CD4-positive, CD25-positive, alpha-beta regulatory T cell (primary cell): ENCODE data around the gene BFSP2. TPM values are rescaled to one million over a fixed set of nuclear protein-coding genes. Genes with fewer than 3 reads are reported as not detected.

Experiments
- ATAC-seq, 2 donors: fragments of 150-1000 bp; cut with Tn5 transposase; one replicate each; pipeline ENCODE4 v1.10.0; 2021; ENCODE audit warnings: low read depth in 2 of 2, moderate number of reproducible peaks in 2 of 2, moderate library complexity in 1 of 2
- DNase-seq, 3 donors: peaks; one replicate each; pipeline versions ENCODE4 v3.0.0 to v3.0.0-alpha.2; 2012 to 2022; ENCODE audit warnings: mixed read lengths in 1 of 3
- H3K27ac ChIP-seq: one replicate; pipeline ENCODE4 v1.7.0; 2013; ENCODE audit warnings: mild to moderate bottlenecking, low read length; ENCODE audit not compliant: insufficient read depth, poor library complexity, severe bottlenecking
- H3K27me3 ChIP-seq: one replicate; pipeline ENCODE4 v1.7.0; 2013; ENCODE audit warnings: low read length; ENCODE audit not compliant: control insufficient read depth, insufficient read depth
- H3K36me3 ChIP-seq: one replicate; pipeline ENCODE4 v1.7.0; 2013; ENCODE audit warnings: mild to moderate bottlenecking, low read length, moderate library complexity; ENCODE audit not compliant: control insufficient read depth, insufficient read depth
- H3K4me1 ChIP-seq: 2 replicates; pipeline ENCODE4 v1.7.0; 2013; ENCODE audit warnings: mild to moderate bottlenecking, low read length; ENCODE audit not compliant: insufficient read depth, control insufficient read depth, poor library complexity, severe bottlenecking
- H3K4me3 ChIP-seq: one replicate; pipeline ENCODE4 v1.7.0; 2013; ENCODE audit warnings: low read depth, mild to moderate bottlenecking, low read length, moderate library complexity
- H3K9me3 ChIP-seq, 2 experiments: 1 replicate in 1 of 2; 2 replicates in 1 of 2; pipeline ENCODE4 v1.7.0; 2013; ENCODE audit warnings: low read length in 2 of 2, mild to moderate bottlenecking in 1 of 2, moderate library complexity in 1 of 2; ENCODE audit not compliant: control insufficient read depth in 2 of 2
- H3K27ac Mint-ChIP-seq, 3 donors: one replicate each; pipeline ENCODE4 v1.8.0; 2020 to 2022; ENCODE audit warnings: mild to moderate bottlenecking in 3 of 3, mixed read lengths in 3 of 3, moderate library complexity in 2 of 3
- H3K27me3 Mint-ChIP-seq: one replicate; pipeline ENCODE4 v1.8.0; 2022; ENCODE audit warnings: mild to moderate bottlenecking, mixed read lengths
- H3K36me3 Mint-ChIP-seq: one replicate; pipeline ENCODE4 v1.8.0; 2020; ENCODE audit warnings: mixed read lengths
- H3K4me1 Mint-ChIP-seq, 4 donors: one replicate each; pipeline ENCODE4 v1.8.0; 2020 to 2022; ENCODE audit warnings: mixed read lengths in 4 of 4, mild to moderate bottlenecking in 1 of 4
- H3K4me3 Mint-ChIP-seq, 4 donors: one replicate each; pipeline ENCODE4 v1.8.0; 2020 to 2022; ENCODE audit warnings: mild to moderate bottlenecking in 4 of 4, mixed read lengths in 4 of 4, moderate library complexity in 3 of 4
- H3K9me3 Mint-ChIP-seq, 7 donors: one replicate each; pipeline ENCODE4 v1.8.0; 2020 to 2022; ENCODE audit warnings: mixed read lengths in 7 of 7, mild to moderate bottlenecking in 3 of 7, moderate library complexity in 2 of 7
- polyA plus RNA-seq, 4 donors: library from polyadenylated mRNA; unstranded; fragments of 300-500 nt; fragmentation: Illumina TruSeq; gene quantifications; one replicate each; pipeline ENCODE4 v1.2.3, GENCODE V29; 2021
- total RNA-seq: library from RNA; stranded (reverse); gene quantifications from one replicate; pipeline ENCODE4 v1.2.3, GENCODE V29; 2022

BFSP2 gene
- total and polyA plus RNA-seq, 5 donors from 2014 or later, result 6.6 to 41.1 (median 20.4) TPM

GRCh38 chr3:133384331-133385027 is 15.4 kb upstream of the BFSP2 start:
- ATAC-seq (no peak), DNase-seq (peak in 1 of 3 donors; percentile 31)
- H3K27ac Mint-ChIP-seq, result no peak overlapping the region

DNA sequence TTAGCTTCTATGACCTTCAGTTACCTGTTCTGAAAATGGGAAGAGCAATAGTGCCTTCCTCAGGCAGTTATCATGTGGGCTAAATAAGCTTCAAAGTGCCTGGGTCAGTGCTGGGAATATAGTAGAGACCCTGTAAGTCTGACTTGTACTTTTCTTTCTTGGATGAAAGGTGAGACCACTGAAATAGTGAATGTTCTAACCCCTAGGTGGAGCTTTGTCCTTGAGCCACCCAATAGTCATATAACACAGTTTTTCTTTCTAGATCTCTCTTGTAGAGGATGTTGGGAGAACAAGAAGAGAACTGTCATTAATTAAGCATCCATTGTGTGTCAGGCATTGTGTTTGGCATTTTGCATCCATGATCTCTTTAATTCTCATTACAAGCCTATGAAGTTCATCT is 13.0 kb upstream of the BFSP2 start:
- Mint-ChIP-seq H3K4me3 (no peak overlapping the region), H3K9me3 (no peaks in the 10 kb centered on the region), H3K27me3 (peaks cover 9% of the 10 kb centered on the region), H3K27ac (no peak overlapping the region), H3K36me3 (no peaks in the 10 kb centered on the region), H3K4me1 (peaks cover 0 to 2% (median 0%) of the 10 kb centered on the region in 4 donors)
- DNase-seq (no peak), ATAC-seq (no peak)
- Histone ChIP-seq H3K4me1 (no peaks in the 10 kb centered on the region), H3K27ac (no peak overlapping the region), H3K27me3 (no peaks in the 10 kb centered on the region), H3K4me3 (no peak overlapping the region), H3K36me3 (no peaks in the 10 kb centered on the region), H3K9me3 (no peaks in the 10 kb centered on the region)

More at GRCh38 chr3:133384331-133385027, 15.4 kb upstream of the BFSP2 start:
- no peaks in the 10 kb centered on the region for H3K36me3 Mint-ChIP-seq
- H3K27me3 Mint-ChIP-seq, result peaks cover 9% of the 10 kb centered on the region
- H3K9me3 Mint-ChIP-seq, result no peaks in the 10 kb centered on the region
- no peaks in the 10 kb centered on the region for H3K4me1 Mint-ChIP-seq
- H3K4me3 ChIP-seq, result no peak overlapping the region
- H3K27me3 ChIP-seq, result no peaks in the 10 kb centered on the region
- H3K36me3 ChIP-seq, result no peaks in the 10 kb centered on the region
- H3K9me3 ChIP-seq, result no peaks in the 10 kb centered on the region
- H3K4me3 Mint-ChIP-seq, result no peak overlapping the region
- H3K4me1 ChIP-seq, result no peaks in the 10 kb centered on the region
- H3K27ac ChIP-seq, result no peak overlapping the region

- H3K27me3 Mint-ChIP-seq, result peaks cover 9% of the 10 kb centered on the region
- ATAC-seq (no peak), DNase-seq (no peak)
- Histone ChIP-seq H3K4me1 (no peaks in the 10 kb centered on the region), H3K27me3 (no peaks in the 10 kb centered on the region), H3K36me3 (no peaks in the 10 kb centered on the region), H3K27ac (no peak overlapping the region), H3K4me3 (no peak overlapping the region), H3K9me3 (no peaks in the 10 kb centered on the region)
- H3K36me3 Mint-ChIP-seq, result no peaks in the 10 kb centered on the region
- H3K4me1 Mint-ChIP-seq, result peaks cover 0 to 2% (median 0%) of the 10 kb centered on the region in 4 donors
- H3K27ac Mint-ChIP-seq, result no peak overlapping the region
- H3K9me3 Mint-ChIP-seq, result no peaks in the 10 kb centered on the region
- H3K4me3 Mint-ChIP-seq, result no peak overlapping the region
Measured at GRCh38 chr3:133387341-133387740, 12.5 kb upstream of the BFSP2 start.

DNA sequence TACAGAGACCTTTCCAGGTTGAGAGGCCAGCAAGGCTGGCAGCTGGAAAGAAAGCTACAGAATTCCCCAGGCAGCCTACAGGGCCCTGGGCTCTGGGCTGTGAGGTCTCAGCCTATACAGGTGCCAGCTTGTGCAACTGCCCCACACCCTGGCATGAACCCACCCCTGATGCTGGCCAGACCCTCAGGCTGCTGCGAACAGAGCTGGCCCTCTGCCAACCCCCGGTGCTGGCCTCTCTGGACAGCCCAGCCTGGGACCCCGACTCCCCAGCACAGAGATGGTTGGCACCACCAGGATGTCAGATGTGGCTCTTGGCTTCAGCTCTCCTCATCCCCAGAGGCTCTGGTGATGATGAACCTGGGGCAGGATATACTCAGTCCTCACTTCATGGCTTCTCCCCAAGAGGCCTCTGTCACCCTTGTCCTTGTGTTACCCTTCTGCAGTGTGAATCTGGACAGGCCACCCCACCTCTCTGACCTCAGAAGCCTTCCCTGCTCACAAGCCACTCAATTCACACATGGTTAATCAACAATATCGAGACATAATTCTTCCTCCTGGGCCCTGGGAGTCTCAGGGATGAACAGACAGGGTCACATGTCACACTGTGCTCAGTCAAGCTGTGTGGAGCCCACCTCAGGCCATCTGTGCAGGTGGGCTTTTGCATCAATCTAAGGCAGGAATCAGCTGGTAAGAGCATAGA is 11.0 kb upstream of the BFSP2 start:
- H3K9me3 ChIP-seq, result no peaks in the 10 kb centered on the region
- no peaks in the 10 kb centered on the region for H3K4me1 ChIP-seq
- no peak overlapping the region for H3K27ac ChIP-seq
- no peak overlapping the region for H3K4me3 Mint-ChIP-seq
- no peak for DNase-seq
- peak overlapping the region in 1 of 3 donors; percentile 21 for H3K27ac Mint-ChIP-seq
- no peak overlapping the region for H3K4me3 ChIP-seq
- no peaks in the 10 kb centered on the region for H3K9me3 Mint-ChIP-seq
- H3K4me1 Mint-ChIP-seq, result peaks cover 0 to 6% (median 0%) of the 10 kb centered on the region in 4 donors
- no peaks in the 10 kb centered on the region for H3K36me3 ChIP-seq
- H3K27me3 ChIP-seq, result no peaks in the 10 kb centered on the region
- no peaks in the 10 kb centered on the region for H3K36me3 Mint-ChIP-seq
- ATAC-seq, result no peak
- H3K27me3 Mint-ChIP-seq, result no peaks in the 10 kb centered on the region

GRCh38 chr3:133390715-133391114 is 9.1 kb upstream of the BFSP2 start:
- DNase-seq (no peak), ATAC-seq (no peak)
- Mint-ChIP-seq H3K27me3 (no peaks in the 10 kb centered on the region), H3K36me3 (no peaks in the 10 kb centered on the region), H3K4me1 (peaks cover 0 to 13% (median 5%) of the 10 kb centered on the region in 4 donors), H3K4me3 (no peak overlapping the region), H3K9me3 (peaks cover 0 to 1% (median 0%) of the 10 kb centered on the region in 7 donors), H3K27ac (peak overlapping the region in 1 of 3 donors; percentile 3)
- H3K9me3 ChIP-seq, result no peaks in the 10 kb centered on the region
- H3K36me3 ChIP-seq, result no peaks in the 10 kb centered on the region
- no peak overlapping the region for H3K4me3 ChIP-seq
- H3K27me3 ChIP-seq, result no peaks in the 10 kb centered on the region
- no peak overlapping the region for H3K27ac ChIP-seq
- no peaks in the 10 kb centered on the region for H3K4me1 ChIP-seq

- no peaks in the 10 kb centered on the region for H3K9me3 ChIP-seq
- DNase-seq, result no peak
- no peaks in the 10 kb centered on the region for H3K36me3 ChIP-seq
- Mint-ChIP-seq H3K36me3 (no peaks in the 10 kb centered on the region), H3K27ac (no peak overlapping the region), H3K4me3 (no peak overlapping the region), H3K9me3 (peaks cover 0 to 2% (median 0%) of the 10 kb centered on the region in 7 donors), H3K4me1 (peaks cover 0 to 14% (median 5%) of the 10 kb centered on the region in 4 donors), H3K27me3 (no peaks in the 10 kb centered on the region)
- no peak for ATAC-seq
- no peaks in the 10 kb centered on the region for H3K27me3 ChIP-seq
- H3K4me1 ChIP-seq, result no peaks in the 10 kb centered on the region
- no peak overlapping the region for H3K27ac ChIP-seq
- no peak overlapping the region for H3K4me3 ChIP-seq
Measured at GRCh38 chr3:133393204-133393603, 6.7 kb upstream of the BFSP2 start.

DNA sequence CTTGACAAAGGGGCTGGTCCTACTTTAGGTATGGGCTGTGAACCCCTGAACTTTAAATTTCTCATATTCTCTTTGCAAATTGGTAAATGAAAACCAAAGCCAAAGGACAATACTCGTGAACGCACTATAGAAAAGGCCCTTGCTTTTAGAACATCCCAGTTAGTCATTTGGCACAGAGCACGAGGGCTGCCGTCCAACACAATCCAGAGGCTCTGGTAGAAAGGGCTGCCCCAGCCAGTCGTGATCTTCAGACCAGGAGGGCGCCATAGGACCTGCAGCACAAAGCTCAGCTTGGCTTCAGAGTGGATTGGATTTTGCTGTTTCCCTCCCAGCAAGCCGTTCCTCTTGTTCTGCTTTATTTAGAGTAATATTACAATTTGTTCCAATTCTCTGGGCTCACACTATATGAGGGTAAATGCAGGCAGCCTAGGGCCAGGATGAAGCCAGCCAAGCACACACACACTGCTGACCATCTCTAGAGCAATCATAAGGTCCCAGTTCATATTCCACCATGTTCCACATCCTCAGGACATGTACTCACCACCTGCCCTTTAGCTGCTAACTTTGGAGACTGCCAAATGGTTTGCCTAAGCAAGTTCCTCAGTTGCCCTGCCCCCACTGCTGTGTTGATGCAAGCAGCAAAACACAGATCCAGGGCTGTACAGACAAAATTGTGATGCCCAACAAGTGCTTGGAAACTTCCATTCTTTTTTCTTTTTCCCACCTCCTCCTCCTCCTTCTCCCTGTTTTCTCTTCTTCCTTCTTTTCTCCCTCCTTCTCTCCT is 6.0 kb upstream of the BFSP2 start:
- Histone ChIP-seq H3K36me3 (no peaks in the 10 kb centered on the region), H3K9me3 (no peaks in the 10 kb centered on the region), H3K4me1 (no peaks in the 10 kb centered on the region), H3K27ac (no peak overlapping the region), H3K4me3 (no peak overlapping the region), H3K27me3 (no peaks in the 10 kb centered on the region)
- no peaks in the 10 kb centered on the region for H3K27me3 Mint-ChIP-seq
- H3K9me3 Mint-ChIP-seq, result peaks cover 0 to 2% (median 0%) of the 10 kb centered on the region in 7 donors
- H3K4me1 Mint-ChIP-seq, result peaks cover 0 to 14% (median 5%) of the 10 kb centered on the region in 4 donors
- no peak overlapping the region for H3K27ac Mint-ChIP-seq
- ATAC-seq (no peak), DNase-seq (no peak)
- H3K36me3 Mint-ChIP-seq, result no peaks in the 10 kb centered on the region
- no peak overlapping the region for H3K4me3 Mint-ChIP-seq
